HG02973 (cell line): Measurements from ENCODE around the gene RAB20.
"Not testable (repeated sequence)": the region's sequence is repeated elsewhere in the genome, so short reads cannot be mapped to it uniquely, and the experiment has no call there.

ENCODE experiments used
- ATAC-seq: cut with Tn5 transposase; IDR thresholded peaks from one replicate; pipeline ENCODE4 v1.9.1; 2021; ENCODE audit warnings: moderate library complexity; ENCODE audit not compliant: unreplicated experiment

RAB20 gene

GRCh38 chr13:110576070-110576394, 14.5 kb upstream of the RAB20 start:
- no peak for ATAC-seq

- peak; percentile 84 for ATAC-seq
Observed at GRCh38 chr13:110575322-110576069, 14.0 kb upstream of the RAB20 start.

GRCh38 chr13:110574161-110574560, 12.6 kb upstream of the RAB20 start:
- no peak for ATAC-seq

- ATAC-seq = no peak
Observed at GRCh38 chr13:110572778-110573118, 11.2 kb upstream of the RAB20 start.

GRCh38 chr13:110571896-110572777, 10.6 kb upstream of the RAB20 start:
- ATAC-seq = no peak

- no peak for ATAC-seq
Observed at GRCh38 chr13:110570886-110571285, 9.4 kb upstream of the RAB20 start.

- not testable (repeated sequence) for ATAC-seq
Observed at GRCh38 chr13:110569962-110570361, 8.4 kb upstream of the RAB20 start.

- no peak for ATAC-seq
Observed at GRCh38 chr13:110568612-110569011, 7.1 kb upstream of the RAB20 start.

- ATAC-seq = no peak
Observed at GRCh38 chr13:110566171-110566570, 4.6 kb upstream of the RAB20 start.

GRCh38 chr13:110565296-110565695, 3.8 kb upstream of the RAB20 start:
- ATAC-seq = no peak

- no peak for ATAC-seq
Observed at GRCh38 chr13:110564472-110564985, 3.0 kb upstream of the RAB20 start.

- ATAC-seq = no peak
Observed at GRCh38 chr13:110563463-110563774, 1.9 kb upstream of the RAB20 start.

- no peak for ATAC-seq
Observed at GRCh38 chr13:110562696-110563462, 1.4 kb upstream of the RAB20 start.

- ATAC-seq = no peak
Observed at GRCh38 chr13:110562036-110562597, 595 bp upstream of the RAB20 start.

GRCh38 chr13:110560601-110561343, 750 bp downstream of the RAB20 start:
- peak; percentile 23 for ATAC-seq

- no peak for ATAC-seq
Observed at GRCh38 chr13:110559986-110560385, 1.5 kb downstream of the RAB20 start.

GRCh38 chr13:110559429-110559943, 2.0 kb downstream of the RAB20 start:
- ATAC-seq = no peak

GRCh38 chr13:110557610-110558305, 3.8 kb downstream of the RAB20 start:
- no peak for ATAC-seq

GRCh38 chr13:110557082-110557481, 4.4 kb downstream of the RAB20 start:
- ATAC-seq = no peak

- no peak for ATAC-seq
Observed at GRCh38 chr13:110556224-110556606, 5.3 kb downstream of the RAB20 start.
